ENCODE results near the gene FBLN2.

GRCh38 chr3:13508496-13508895 lies 40.4 kb upstream of the FBLN2 start:
- TF ChIP-seq POLR2A (IDR thresholded peaks at IDR 0.05; ENCODE audit: extremely low read depth, insufficient read length), result no peak
- no peak for TF ChIP-seq MYC (IDR thresholded peaks at IDR 0.05; ENCODE audit: low read depth, low read length)
- TF ChIP-seq, protein P1, sequence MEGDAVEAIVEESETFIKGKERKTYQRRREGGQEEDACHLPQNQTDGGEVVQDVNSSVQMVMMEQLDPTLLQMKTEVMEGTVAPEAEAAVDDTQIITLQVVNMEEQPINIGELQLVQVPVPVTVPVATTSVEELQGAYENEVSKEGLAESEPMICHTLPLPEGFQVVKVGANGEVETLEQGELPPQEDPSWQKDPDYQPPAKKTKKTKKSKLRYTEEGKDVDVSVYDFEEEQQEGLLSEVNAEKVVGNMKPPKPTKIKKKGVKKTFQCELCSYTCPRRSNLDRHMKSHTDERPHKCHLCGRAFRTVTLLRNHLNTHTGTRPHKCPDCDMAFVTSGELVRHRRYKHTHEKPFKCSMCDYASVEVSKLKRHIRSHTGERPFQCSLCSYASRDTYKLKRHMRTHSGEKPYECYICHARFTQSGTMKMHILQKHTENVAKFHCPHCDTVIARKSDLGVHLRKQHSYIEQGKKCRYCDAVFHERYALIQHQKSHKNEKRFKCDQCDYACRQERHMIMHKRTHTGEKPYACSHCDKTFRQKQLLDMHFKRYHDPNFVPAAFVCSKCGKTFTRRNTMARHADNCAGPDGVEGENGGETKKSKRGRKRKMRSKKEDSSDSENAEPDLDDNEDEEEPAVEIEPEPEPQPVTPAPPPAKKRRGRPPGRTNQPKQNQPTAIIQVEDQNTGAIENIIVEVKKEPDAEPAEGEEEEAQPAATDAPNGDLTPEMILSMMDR (IDR thresholded peaks at IDR 0.05; ENCODE audit: low read depth, low read length), result no peak
- TF ChIP-seq, protein P2, sequence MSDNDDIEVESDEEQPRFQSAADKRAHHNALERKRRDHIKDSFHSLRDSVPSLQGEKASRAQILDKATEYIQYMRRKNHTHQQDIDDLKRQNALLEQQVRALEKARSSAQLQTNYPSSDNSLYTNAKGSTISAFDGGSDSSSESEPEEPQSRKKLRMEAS (IDR thresholded peaks at IDR 0.05; ENCODE audit: low read depth, low read length), result no peak
